NT2/D1 (cell line): ENCODE data around the gene HPS1.
A peak's percentile ranks its signal among the peaks of the same experiment; 100 is the strongest.

ENCODE experiments used
- DNase-seq: peaks from one replicate; pipeline ENCODE4 v3.0.0-alpha.2; 2011; ENCODE audit warnings: low read depth, low spot score
- H3K27me3 ChIP-seq: 2 replicates; pipeline ENCODE4 v1.6.0; 2011; ENCODE audit warnings: mild to moderate bottlenecking; ENCODE audit not compliant: insufficient read length, insufficient read depth
- H3K36me3 ChIP-seq: 2 replicates; pipeline ENCODE4 v1.6.1; 2011; ENCODE audit warnings: mild to moderate bottlenecking, low read length, mixed read lengths; ENCODE audit not compliant: insufficient read depth, insufficient read length
- H3K4me1 ChIP-seq: 2 replicates; pipeline ENCODE4 v1.5.1; 2011; ENCODE audit not compliant: insufficient read depth, insufficient read length
- H3K4me3 ChIP-seq: 2 replicates; pipeline ENCODE4 v1.5.1; 2011; ENCODE audit warnings: low read depth; ENCODE audit not compliant: insufficient read length
- H3K9ac ChIP-seq: 2 replicates; pipeline ENCODE4 v1.6.0; 2011; ENCODE audit warnings: low read depth; ENCODE audit not compliant: insufficient read length
- H3K9me3 ChIP-seq: 2 replicates; pipeline ENCODE4 v1.5.1; 2011; ENCODE audit warnings: mild to moderate bottlenecking, low read length; ENCODE audit not compliant: insufficient read depth
- SUZ12 ChIP-seq: IDR thresholded peaks from 2 replicates; pipeline ENCODE4 v1.6.1; 2011; ENCODE audit not compliant: insufficient read length, insufficient read depth; ENCODE audit errors: extremely low read depth
- YY1 ChIP-seq: IDR thresholded peaks from 2 replicates; pipeline ENCODE4 v1.6.1; 2011; ENCODE audit not compliant: insufficient read length, insufficient read depth
- ZNF274 ChIP-seq: IDR thresholded peaks from 2 replicates; pipeline ENCODE4 v1.6.1; 2011; ENCODE audit warnings: mild to moderate bottlenecking, low read depth, low read length

Gene HPS1

GRCh38 chr10:98416606-98417388 is 29.9 kb downstream of the HPS1 start:
- DNase-seq, result no peak
- no peak overlapping the region for H3K9ac ChIP-seq
- no peak for TF ChIP-seq YY1
- TF ChIP-seq SUZ12, result no peak
- TF ChIP-seq ZNF274, result no peak
- no peaks in the 10 kb centered on the region for H3K27me3 ChIP-seq
- H3K4me1 ChIP-seq, result peaks cover 11% of the 10 kb centered on the region
- no peak overlapping the region for H3K4me3 ChIP-seq
- no peaks in the 10 kb centered on the region for H3K9me3 ChIP-seq
- H3K36me3 ChIP-seq, result peaks cover 40% of the 10 kb centered on the region

GRCh38 chr10:98415731-98416119 is 31.0 kb downstream of the HPS1 start:
- H3K4me1 ChIP-seq, result peaks cover 11% of the 10 kb centered on the region
- peak overlapping the region; percentile 32 for H3K9ac ChIP-seq
- no peaks in the 10 kb centered on the region for H3K9me3 ChIP-seq
- H3K27me3 ChIP-seq, result no peaks in the 10 kb centered on the region
- H3K36me3 ChIP-seq, result peaks cover 47% of the 10 kb centered on the region
- no peak for TF ChIP-seq ZNF274
- H3K4me3 ChIP-seq, result no peak overlapping the region
- DNase-seq, result no peak

- DNase-seq, result peak; percentile 81
- H3K4me3 ChIP-seq, result peak within 1 kb of the TSS; percentile 65
These were observed 31.6 kb downstream of the HPS1 start, which contains the start of gene PYROXD2 for GRCh38 chr10:98414932-98415730. TSS of gene PYROXD2 (minus strand) at chr10:98415182. CDS start at chr10:98415135, 47 bp downstream.

GRCh38 chr10:98414578-98414931 is 32.2 kb downstream of the HPS1 start:
- no peak for DNase-seq
- H3K9me3 ChIP-seq, result no peaks in the 10 kb centered on the region
- peaks cover 9% of the 10 kb centered on the region for H3K4me1 ChIP-seq
- no peaks in the 10 kb centered on the region for H3K27me3 ChIP-seq
- peak overlapping the region; percentile 94 for H3K9ac ChIP-seq
- H3K36me3 ChIP-seq, result peaks cover 45% of the 10 kb centered on the region
- TF ChIP-seq YY1, result no peak
- TF ChIP-seq SUZ12, result no peak
- no peak for TF ChIP-seq ZNF274
- H3K4me3 ChIP-seq, result peak overlapping the region; percentile 65

More at GRCh38 chr10:98414932-98415730, 31.6 kb downstream of the HPS1 start, which contains the start of gene PYROXD2:
- Histone ChIP-seq H3K9me3 (no peaks in the 10 kb centered on the region), H3K27me3 (no peaks in the 10 kb centered on the region), H3K9ac (peak within 1 kb of the TSS; percentile 94), H3K4me1 (peaks cover 11% of the 10 kb centered on the region), H3K36me3 (peaks cover 51% of the 10 kb centered on the region)
- TF ChIP-seq SUZ12 (no peak), ZNF274 (no peak)

- Histone ChIP-seq H3K36me3 (peaks cover 23% of the 10 kb centered on the region), H3K9me3 (no peaks in the 10 kb centered on the region), H3K4me1 (peaks cover 8% of the 10 kb centered on the region), H3K27me3 (no peaks in the 10 kb centered on the region), H3K4me3 (no peak overlapping the region), H3K9ac (no peak overlapping the region)
- no peak for DNase-seq
- no peak for TF ChIP-seq SUZ12
- no peak for TF ChIP-seq YY1
- no peak for TF ChIP-seq ZNF274
These were observed 35.0 kb downstream of the HPS1 start for GRCh38 chr10:98411768-98412167.

GRCh38 chr10:98411166-98411565 is 35.6 kb downstream of the HPS1 start:
- Histone ChIP-seq H3K4me3 (no peak overlapping the region), H3K4me1 (peaks cover 8% of the 10 kb centered on the region), H3K27me3 (no peaks in the 10 kb centered on the region), H3K9me3 (no peaks in the 10 kb centered on the region), H3K9ac (no peak overlapping the region), H3K36me3 (peaks cover 17% of the 10 kb centered on the region)
- TF ChIP-seq ZNF274, result no peak
- no peak for TF ChIP-seq SUZ12
- TF ChIP-seq YY1, result no peak
- no peak for DNase-seq

- H3K4me3 ChIP-seq, result no peak overlapping the region
- H3K9ac ChIP-seq, result no peak overlapping the region
- TF ChIP-seq ZNF274, result no peak
- TF ChIP-seq YY1, result no peak
- no peak for TF ChIP-seq SUZ12
- no peak for DNase-seq
- H3K4me1 ChIP-seq, result peaks cover 8% of the 10 kb centered on the region
- no peaks in the 10 kb centered on the region for H3K9me3 ChIP-seq
- H3K27me3 ChIP-seq, result no peaks in the 10 kb centered on the region
- H3K36me3 ChIP-seq, result peaks cover 17% of the 10 kb centered on the region
These were observed 36.0 kb downstream of the HPS1 start for GRCh38 chr10:98410759-98411158.
